ENCODE results near the gene CLEC19A. TPM values are rescaled to one million over a fixed set of nuclear protein-coding genes. Genes with fewer than 3 reads are reported as not detected.

CLEC19A gene
- total RNA-seq = not detected in 2 replicates

GRCh38 chr16:19285431-19285830 is at the start of gene CLEC19A:
Gene CLEC19A (plus strand): TSS chr16:19285731. CDS start chr16:19285852, 121 bp downstream.

Other genes with a start within 250 kb of the CLEC19A start
- gene COQ7, start 218.1 kb upstream of the CLEC19A start, total RNA-seq = 11.0 and 12.3 TPM in 2 replicates
- gene ITPRIPL2, start 171.8 kb upstream of the CLEC19A start, total RNA-seq = 38.6 and 73.5 TPM in 2 replicates
- 0.20 and 0.37 TPM in 2 replicates for gene SYT17, start 117.5 kb upstream of the CLEC19A start, total RNA-seq
- under 0.01 TPM in 1 of 2 replicates, not detected in the other for gene TMC5, start 132.2 kb downstream of the CLEC19A start, total RNA-seq
- gene GDE1, start 236.4 kb downstream of the CLEC19A start, total RNA-seq = 36.4 and 49.3 TPM in 2 replicates
- 9.2 and 13.5 TPM in 2 replicates for gene CCP110, start 238.2 kb downstream of the CLEC19A start, total RNA-seq

Measured in subcutaneous preadipocyte (primary cell).